CD4-positive, alpha-beta T cell treated with Interleukin-4 for 1 hour (primary cell): ENCODE data around the gene MGME1.

Experiments
- DNase-seq, 2 donors: peaks; one replicate each; pipeline ENCODE4 v3.0.0-alpha.2; 2020 to 2022

Gene MGME1

DNA sequence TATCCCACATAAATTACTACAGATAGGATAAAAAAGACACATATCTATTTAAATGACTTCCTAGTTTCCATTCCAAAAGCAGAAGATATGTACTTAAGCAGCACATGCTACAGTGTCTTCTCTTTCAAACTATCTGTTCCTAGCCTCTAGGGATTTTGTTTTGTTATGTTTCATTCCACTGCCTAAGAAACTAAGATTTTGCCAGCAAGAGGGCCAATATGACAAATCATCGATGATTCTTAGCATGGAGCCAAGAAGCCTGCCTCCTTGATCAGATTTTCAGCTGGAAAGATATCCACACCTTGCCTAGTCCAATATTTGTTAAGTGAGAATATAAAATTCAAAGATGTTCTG is 7.3 kb upstream of the MGME1 start:
- DNase-seq: no peak

DNA sequence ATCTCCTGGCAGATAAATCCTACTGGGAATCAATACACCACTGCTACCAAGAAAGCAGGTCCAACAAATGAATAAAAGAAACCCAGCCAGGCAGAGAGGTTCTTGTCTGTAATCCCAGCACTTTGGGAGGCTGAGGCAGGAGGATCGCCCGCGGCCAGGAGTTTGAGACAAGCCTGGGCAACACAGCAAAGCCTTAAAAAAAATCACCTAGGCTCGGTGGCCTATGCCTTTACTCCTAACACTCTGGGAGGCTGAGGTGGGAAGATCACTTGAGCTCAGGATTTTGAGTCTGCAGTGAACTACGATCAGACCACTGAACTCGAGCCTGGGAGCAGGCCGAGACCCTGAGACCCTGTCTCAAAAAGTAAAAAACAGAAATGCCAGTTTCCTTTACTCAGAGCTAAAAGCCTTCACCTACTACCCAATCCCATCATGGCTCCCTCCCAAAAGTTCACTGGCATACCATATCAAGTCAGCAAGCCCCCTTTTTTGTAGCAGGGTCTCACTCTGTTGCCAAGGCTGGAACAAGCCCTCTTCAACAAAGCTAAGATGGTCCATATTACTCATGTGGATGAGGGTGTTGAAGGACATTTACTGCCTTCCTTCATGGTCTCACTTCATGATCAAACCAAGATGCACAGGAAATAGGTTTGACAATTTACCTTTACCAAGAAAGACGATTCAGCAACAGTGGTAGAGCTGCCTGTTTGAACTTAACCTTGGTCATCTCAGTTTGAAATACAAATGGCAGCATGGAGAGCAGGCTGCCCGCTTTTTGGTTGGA is 5.5 kb upstream of the MGME1 start:
- no peak for DNase-seq

DNA sequence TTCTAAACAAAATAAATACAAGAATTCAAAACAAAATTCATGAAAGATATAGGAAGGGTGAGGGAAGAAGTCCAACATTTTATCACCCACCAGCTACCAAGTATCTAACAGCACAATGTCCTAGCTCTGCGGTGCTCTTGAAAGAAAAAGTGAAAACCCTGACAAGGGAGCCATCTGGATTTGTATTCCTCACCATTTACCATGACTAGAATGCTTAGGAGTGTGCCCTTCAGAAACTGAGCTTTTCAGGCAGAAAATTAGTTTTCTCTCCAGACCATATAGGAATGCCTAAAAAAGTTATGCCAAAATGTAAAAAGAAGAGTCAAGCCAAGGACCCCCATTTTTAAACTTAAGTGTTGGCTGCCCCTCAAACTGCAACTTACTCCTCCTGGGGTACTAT is 4.7 kb upstream of the MGME1 start:
- DNase-seq: no peak

DNA sequence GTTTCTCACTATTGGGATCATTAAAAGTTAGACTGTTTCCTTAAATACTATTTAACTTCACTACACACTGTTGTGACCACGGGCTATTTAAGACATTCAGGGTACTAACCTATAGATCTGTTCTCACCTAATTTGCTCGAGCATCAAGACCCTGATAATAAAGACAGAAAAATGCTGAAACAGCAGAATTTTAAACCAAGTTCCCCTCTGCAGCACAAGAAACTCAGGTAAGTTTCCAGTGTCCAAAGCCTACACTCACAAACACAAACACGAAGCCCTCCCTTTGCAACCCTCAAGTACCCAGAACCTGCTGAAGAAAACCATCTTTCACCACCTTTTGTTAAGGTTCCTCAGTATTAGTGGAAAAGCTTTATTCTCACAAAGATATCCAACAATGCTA is 4.2 kb upstream of the MGME1 start:
- no peak for DNase-seq

DNA sequence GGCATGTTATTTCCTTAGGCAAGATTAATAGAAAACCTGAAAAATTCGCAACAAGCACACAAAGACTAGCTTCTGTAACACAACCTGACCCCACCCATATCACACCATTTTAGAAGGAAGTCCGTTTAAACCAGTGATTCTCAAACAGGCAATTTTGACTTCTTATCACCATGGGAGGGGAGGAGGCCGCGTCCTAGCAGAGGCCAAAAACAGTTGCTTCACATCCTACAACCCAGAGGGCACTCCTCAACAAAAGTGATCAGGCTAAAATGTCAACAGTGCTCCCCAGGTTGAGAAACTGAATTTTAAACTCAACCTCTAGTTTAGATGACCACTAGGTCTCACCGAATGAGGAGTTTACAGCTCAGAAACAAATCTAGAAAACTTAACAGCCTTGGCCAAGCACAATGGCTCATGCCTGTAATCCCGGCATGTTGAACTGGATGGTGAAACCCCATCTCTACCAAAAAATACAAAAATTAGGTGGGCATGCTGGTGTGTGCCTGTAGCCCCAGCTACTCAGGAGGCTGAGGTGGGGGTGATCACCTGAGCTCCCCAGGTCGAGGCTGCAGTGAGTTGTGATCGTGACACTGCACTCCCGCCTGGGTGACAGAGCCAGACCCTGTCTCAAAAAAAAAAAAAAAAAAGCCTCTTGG is 3.6 kb upstream of the MGME1 start:
- DNase-seq: peak; percentile 27 to 40

DNA sequence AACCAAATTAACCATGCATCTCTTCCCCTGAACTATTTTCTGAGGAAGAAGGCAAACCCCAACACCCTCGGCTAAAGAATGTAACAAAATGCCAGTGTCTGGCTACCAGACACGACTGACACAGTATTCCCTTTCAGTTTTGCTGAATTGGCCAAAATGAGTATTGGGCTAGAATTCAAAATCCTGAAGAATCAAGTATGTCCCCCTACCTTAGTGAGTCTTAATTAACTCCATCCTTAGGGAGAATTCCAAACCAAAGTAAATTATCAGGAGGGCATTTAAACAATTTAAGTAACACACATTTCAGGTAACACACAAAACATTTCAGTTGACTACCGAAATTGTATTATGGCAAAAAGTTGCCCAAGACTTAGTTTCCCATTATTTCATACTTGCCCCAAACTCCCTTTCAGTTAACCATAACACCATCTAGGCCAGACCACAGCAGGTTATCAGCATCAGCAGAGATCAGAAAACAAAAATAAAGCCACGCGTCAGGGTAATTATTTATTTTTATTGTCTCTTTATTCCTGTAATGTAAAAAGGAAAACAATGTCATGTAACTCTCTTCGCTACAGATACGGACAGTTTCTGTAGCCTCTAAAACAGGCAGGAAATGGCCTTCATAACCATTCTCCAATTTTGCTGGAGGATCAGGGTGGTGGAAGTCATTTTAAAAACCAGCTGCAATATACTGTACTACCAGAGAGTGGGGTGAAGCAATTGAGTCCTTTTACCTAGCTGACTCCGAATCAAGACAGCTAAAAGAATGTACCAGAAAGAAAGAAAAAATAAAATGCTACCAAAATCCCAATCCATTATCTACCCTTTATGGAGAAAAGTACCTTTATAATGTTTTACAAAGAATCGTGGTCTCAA is 2.1 kb upstream of the MGME1 start:
- peak in 1 of 2 donors; percentile 67 for DNase-seq

DNA sequence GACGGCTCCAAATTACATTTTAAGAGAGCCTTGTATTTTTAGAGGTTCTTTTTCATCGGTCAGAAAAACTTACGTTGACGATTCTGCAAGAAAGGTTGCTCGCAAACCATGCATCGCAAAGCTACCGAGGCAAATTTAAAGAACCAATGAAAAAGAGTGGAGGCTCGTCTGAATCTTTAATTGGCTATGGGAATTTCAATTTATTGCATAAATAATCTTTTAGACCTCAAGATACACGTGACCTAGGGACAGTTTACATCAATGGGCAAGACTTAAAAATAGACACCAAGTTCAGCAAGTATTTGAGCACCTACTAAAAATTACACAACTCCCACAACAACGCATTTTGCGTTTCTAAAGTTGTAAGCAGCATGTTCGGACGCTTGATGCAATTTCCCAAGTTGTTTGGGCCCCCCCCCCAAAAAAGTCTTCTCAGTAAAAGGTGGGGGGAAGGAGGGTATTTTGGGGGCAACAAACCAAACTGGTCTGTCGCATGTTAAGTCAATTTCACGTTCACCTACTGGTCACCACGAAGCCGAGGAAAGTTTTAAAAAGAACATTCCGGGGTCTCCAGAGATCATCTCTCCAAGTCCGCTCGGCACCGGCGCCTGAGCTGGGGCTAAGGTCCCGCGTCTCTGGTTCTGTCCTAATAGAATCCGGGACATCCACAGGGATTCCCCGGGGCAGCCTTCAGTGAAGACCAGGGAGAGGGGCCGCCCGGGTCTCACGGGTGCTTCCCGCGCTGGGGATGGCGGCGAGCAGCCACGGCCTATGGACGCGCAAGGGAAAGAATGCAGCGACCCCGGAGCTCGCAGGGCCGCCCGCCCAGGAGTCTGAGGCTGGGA is 1.1 kb upstream of the MGME1 start:
- DNase-seq: peak in 1 of 2 donors; percentile 45

DNA sequence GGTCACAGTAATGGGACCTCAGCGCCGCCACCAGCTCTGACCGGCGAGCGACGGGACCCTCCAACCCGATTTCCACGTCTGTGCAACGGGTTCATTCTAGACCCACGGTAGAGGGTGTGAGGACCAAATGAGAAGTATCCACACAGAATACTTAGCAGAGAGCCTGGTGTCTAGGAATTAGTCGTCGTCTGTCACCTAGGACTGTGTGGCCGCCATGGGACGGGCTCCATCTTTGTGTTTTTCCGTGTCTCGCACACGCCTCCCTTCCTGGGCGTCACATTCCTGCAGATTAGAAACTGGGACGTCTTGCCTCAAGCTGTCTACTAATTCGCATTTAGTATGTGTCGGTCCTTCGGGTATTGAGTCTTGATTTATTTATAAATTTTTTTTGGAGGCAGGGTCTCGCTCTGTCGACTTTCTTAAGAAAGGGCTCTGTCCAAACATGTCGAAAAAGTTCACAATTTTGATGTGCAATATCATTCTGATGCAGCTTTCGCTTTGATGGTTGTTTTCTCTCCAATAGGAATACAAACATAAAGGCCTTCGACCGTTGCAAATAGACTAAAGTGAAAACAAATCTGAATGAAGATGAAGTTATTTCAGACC is 563 bp downstream of the MGME1 start:
- DNase-seq: peak in 1 of 2 donors; percentile 31

DNA sequence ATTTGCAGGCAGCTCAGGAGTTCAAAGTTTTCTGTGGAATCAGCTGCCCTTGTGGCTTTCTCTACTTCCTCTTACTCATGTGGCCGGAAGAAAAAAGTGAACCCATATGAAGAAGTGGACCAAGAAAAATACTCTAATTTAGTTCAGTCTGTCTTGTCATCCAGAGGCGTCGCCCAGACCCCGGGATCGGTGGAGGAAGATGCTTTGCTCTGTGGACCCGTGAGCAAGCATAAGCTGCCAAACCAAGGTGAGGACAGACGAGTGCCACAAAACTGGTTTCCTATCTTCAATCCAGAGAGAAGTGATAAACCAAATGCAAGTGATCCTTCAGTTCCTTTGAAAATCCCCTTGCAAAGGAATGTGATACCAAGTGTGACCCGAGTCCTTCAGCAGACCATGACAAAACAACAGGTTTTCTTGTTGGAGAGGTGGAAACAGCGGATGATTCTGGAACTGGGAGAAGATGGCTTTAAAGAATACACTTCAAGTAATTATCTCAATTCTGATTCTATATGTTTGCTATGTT is 1.1 kb downstream of the MGME1 start:
- peak; percentile 66 to 76 for DNase-seq

DNA sequence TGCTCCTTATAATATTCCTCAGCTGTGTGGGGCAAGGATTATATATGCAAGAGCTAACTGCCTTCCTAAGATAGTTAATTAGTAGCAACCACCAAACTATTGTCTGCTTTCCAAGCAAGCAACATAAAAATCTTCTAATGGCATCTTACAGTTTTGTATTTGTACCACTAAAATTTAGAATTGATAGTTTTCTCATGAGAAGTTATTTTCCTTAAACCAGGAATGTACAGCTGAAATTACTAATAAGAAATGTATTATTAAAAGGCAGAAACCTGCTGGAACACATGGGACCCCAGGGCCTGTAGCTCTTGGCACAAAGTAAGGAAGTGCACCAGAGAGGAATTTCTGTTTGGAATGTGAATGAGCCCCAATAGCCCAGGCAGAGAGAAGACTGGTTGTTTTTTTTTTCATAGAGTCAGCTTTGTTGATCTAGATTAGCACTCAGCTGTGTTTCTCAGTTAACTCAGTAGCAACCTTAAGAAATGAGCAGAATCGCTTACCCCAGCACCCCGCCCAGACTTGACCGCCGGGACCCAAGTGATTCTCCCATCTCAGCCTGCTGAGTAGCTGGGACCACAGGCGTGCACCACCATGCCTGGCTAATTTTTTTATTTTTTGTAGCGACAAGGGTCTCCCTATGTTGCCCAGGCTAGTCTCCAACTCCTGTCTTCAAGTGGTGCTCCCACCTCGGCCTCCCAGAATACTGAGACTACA is 2.6 kb downstream of the MGME1 start:
- no peak for DNase-seq

DNA sequence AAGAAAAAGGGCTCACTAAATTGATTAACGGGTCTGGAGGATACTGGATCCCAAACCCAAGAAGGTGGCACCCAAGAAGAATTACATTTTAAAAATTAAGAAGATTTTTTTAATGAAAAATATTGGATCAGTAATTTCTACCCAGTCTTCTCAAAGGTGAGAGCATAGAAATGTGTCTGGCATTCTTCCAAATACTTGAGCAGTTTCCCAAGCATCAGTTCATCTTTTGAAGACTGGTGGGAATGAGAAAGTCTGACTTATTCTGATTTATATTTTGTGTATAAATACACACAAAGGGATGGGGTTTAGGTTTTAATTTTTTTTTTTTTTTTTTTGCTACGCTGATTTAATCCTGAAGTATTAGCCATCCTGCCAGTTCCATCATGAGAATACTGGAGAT is 3.3 kb downstream of the MGME1 start:
- DNase-seq: no peak

DNA sequence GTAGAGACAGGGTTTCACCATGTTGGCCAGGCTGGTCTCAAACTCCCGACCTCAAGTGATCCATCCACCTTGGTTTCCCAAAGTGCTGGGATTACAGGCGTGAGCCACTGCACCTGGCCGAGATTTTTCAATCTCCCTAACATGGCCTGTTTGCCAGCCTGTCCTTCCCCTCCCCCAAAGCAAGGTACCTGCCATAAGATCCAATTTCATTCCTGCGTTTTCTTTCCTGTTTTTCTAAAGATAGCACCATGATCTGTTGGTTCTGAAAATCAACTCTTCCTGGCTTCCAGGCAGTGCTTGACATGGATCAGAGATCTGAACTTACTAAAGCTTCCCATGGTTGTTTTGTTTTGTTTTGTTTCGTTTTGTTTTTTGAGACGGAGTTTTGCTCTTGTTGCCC is 7.5 kb downstream of the MGME1 start:
- DNase-seq: no peak

DNA sequence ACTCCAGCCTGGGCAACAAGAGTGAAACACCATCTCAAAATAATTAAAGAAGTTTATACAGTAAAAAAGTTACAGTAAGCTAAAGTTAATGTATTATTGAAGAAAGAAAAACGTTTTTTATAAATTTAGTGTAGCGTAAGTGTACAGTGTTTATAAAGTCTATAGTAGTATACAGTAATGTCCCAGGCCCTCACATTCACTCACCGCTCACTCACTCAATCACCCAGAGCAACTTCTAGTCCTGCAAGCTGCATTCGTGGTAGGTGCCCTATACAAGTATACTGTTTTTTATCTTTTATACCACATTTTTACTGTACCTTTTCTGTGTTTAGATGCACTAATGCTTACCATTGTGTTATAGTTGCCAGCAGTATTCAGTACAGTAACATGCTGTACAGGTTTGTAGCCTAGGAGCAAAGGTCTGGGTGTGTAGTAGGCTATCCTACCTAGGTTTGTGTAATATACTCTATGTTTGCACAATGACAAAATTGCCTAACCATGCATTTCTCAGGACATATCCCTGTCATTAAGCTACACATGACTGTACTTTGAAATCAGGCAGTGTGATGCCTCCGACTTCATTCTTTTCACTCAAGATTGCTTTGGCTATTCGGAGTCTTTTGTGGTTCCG is 16.7 kb downstream of the MGME1 start:
- DNase-seq: no peak

DNA sequence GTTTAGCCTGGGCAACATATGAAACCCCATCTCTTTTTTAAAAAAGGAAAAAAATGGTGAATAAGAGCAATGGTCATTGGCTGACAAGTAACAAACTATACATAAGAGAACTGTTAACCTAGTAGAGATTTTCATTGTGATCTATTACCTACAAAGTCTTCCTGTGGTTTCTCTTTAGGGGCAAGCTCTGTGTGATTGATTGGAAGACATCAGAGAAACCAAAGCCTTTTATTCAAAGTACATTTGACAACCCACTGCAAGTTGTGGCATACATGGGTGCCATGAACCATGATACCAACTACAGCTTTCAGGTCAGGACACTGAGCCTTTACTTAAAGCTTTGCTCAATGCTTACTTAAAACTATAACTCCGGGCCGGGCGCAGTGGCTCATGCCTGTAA is 19.2 kb downstream of the MGME1 start:
- DNase-seq: peak in 1 of 2 donors; percentile 36

DNA sequence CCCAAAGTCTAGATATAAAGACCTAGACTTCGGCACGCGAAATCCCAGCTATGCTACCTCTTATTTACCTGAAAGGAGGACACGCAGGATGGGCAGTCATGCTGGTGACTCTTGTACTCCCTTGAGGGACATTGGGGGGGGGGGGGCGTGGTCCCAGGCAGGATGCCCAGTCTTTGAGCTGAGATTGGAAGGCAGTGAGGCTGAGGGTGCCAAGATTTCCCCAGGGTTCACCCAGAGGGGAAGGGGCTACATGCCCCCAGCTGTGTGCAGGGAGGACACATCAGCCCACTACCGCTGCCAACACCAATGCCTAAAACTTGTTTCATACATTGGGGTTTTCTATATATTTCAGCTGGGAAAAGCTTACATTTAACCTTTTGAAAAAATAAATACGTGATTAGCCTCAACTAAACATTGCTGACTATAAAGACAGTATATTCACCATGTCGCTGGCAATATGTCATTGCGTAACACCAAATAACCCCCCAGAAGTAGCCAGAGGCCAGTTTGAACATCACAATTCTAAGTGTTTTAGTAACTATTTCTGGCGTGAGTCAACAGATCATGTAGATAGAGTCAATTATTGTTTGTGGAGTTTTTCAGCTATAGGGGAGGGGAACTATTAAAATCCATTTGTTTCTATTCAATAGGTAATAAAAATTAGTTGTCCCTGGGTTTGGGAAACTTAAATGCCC is 21.6 kb downstream of the MGME1 start:
- DNase-seq: no peak

DNA sequence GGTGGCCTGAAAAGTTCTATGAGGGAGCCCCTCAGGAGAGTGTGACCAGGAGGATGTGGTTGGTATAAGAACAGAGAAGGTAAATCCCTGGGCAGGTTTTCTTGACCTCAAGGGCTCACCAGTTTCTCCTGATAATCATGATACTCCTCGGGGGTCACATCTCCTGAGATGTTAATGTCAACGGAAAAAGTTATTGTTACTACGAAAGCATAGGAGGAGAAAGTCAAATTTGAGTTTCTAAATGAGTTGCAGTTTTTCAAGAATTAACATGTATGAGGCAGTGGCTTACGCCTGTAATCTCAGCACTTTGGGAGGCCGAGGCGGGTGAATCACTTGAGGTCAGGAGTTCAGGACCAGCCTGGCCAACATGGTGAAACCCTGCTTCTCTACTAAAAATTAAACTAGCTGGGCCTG is 23.4 kb downstream of the MGME1 start:
- DNase-seq: no peak

DNA sequence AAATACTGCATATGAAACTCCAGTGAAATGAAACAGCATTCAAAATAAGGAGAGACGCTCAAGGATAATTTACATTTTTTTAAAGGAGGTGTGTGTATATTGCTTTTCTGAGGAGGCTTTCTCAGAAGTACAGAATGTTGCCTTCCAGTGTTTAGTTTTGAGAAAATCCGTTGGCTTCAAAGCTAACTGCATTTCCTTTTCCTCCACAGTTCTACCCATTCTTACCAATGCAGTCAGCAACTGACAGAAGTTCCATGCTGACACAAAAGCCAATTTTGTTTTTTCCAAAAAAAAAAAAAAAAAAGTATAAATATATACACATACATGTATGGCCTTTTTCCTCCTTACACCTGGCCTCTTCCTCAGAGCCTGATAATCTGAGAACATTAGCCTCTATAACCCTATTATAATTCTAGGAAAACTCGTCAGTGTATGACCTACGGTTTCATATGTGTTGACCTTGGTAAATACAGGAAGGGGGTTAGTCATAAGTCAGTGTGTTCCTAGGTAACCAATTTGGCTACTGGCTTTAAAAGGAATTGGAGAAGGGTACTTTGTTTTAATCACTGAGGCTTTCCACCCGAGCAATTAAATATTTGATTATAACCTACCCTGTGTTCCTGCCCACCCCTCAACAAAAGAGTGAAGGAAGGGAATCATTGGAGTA is 24.2 kb downstream of the MGME1 start:
- no peak for DNase-seq

DNA sequence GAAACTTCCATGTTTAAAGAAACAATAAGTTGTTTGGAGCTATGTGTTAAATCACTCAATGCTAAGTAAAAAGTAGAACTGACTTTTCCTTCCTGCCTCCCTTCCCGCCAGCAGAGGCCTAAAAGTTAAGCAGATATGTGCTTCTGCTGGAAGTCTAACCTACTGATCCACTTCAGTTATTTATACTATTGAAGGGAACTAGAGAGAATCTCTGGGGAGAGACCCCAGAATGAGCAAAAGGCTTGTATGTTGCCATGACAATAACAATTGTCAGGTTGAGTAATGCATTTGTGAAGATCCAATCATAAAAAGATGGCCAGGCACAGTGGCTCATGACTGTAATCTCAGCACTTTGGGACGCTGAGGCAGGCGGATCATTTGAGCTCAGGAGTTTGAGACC is 24.7 kb downstream of the MGME1 start:
- no peak for DNase-seq

DNA sequence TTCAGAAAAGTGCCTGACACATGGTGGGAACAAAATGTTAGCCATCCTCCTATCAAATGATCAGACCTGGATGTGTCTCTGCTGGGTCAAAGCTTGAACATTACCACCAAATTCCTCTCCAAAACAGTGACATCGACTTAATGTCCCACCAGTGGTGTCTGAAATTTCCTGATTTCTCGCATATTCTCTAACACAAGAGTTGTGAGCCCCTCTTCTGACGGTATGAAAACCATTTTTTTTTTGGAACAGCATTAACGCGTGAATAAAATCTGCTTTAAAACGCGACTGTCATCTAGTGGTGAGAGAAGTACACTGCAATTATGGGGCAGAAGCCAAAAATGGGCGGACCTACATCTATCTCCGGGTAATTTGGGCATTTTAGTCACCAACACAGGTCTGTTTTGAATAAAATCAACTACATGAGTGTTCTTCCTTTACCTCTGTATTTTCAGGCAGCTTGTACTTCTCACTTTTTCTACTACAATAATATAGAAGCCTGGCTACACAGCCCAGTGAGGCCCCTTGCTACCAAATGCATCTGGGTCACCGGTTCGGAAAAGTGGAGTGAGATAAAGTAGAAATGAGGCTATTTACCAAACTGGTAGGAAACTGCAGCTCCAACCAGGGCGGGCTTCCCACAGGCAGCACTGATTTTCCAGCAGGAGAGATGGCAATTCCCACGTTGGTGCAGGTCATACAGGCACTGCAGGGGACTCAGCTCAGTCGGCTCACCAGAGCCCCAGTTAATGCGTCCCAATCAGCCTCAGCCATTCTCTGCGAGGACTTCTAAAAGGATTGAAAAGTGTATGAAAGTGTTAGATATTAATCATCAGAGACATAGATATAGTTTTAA is 27.4 kb downstream of the MGME1 start:
- DNase-seq: peak; percentile 60 to 79
